Prostate gland (tissue), 2 donors: ENCODE results near the gene SGSM1.

Source experiments
- POLR2A ChIP-seq: fragments of 450-650 bp; IDR thresholded peaks from one replicate; pipeline ENCODE4 v1.6.1; 2016; ENCODE audit warnings: antibody characterized with exemption, mild to moderate bottlenecking
- TF ChIP-seq, protein P1 (sequence below), 4 experiments: fragments of 200-600 bp in 2 of 4; fragments of 450-650 bp in 2 of 4; sonication (generic) in 2 of 4; IDR thresholded peaks; 1 replicate in 3 of 4; 2 replicates in 1 of 4; pipeline ENCODE4 v1.5.1; 2016 to 2019; ENCODE audit warnings: antibody characterized with exemption in 4 of 4, mild to moderate bottlenecking in 2 of 4, moderate library complexity in 2 of 4

DNA sequence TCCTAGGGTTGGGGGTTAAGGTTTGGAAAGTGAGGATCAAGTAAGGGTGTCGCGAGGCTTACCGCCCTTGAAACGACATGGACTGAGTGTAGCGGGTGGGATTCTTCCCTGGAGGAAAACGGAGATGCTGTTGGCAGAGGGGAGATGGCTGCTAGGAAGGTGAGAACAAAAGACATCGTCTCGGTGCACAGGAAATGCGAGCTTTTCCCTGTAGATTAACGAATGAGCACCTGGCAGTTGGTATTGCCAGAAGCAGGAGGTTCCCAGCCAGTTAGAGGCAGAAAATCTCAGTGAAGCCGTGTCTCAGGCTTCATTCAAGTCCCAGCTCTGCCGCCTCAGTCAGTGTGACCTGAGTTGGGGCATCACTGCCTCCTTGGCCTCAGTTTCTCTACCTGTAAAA lies 141.9 kb downstream of the SGSM1 start:
- no peak for TF ChIP-seq POLR2A
- TF ChIP-seq, protein P1, sequence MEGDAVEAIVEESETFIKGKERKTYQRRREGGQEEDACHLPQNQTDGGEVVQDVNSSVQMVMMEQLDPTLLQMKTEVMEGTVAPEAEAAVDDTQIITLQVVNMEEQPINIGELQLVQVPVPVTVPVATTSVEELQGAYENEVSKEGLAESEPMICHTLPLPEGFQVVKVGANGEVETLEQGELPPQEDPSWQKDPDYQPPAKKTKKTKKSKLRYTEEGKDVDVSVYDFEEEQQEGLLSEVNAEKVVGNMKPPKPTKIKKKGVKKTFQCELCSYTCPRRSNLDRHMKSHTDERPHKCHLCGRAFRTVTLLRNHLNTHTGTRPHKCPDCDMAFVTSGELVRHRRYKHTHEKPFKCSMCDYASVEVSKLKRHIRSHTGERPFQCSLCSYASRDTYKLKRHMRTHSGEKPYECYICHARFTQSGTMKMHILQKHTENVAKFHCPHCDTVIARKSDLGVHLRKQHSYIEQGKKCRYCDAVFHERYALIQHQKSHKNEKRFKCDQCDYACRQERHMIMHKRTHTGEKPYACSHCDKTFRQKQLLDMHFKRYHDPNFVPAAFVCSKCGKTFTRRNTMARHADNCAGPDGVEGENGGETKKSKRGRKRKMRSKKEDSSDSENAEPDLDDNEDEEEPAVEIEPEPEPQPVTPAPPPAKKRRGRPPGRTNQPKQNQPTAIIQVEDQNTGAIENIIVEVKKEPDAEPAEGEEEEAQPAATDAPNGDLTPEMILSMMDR (IDR thresholded peaks at IDR 0.05): no peak
